ENCODE results near the gene KLHDC8A.
"Not testable (repeated sequence)": the region's sequence is repeated elsewhere in the genome, so short reads cannot be mapped to it uniquely, and the experiment has no call there.

Gene KLHDC8A

DNA sequence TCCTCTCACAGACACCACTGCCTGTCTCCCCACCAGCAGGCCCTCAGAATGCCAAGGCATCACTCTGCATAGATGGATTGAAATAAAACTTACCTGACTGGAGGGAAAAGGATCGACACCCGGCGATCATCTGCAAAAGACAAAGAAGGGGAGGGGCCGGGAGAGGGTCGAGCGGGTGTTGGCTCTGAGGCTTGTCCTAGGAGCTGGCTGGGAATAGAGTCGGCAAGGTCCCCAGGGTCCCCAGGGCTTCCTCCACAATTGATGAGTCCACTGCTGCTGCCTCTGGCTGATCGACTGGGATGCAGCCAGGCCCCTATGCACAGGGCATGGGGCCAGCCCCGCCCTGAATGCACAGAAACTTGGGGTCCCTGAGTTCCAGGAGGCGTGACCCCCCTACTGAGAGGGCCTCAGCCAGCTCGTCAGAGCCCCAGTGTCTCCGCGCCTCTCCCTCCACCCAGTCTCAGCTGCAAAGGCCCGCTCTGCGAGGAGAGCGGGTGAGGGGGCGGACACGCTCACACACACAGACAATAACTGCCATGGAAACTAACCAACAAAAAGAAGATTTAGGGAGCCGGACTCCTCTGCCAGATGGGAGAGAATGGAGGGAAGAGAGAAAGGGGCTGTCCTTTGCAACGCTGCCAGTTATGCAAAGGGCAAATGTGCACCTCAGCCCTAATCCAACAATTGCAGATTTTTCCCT, at the start of gene KLHDC8A:
Gene KLHDC8A, minus strand, starts transcription at position 483 of the 700 bp plus-strand sequence. CDS start 13,318 bp downstream, outside the sequence.
- no peak for DNase-seq

DNA sequence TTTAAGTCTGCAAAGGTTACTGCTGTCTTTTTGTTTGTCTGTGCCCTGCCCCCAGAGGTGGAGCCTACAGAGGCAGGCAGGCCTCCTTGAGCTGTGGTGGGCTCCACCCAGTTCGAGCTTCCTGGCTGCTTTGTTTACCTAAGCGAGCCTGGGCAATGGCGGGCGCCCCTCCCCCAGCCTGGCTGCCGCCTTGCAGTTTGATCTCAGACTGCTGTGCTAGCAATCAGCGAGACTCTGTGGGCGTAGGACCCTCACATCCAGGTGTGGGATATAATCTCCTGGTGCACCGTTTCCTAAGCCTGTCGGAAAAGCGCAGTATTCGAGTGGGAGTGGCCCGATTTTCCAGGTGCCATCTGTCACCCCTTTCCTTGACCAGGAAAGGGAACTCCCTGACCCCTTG, 49.5 kb upstream of the KLHDC8A start:
- not testable (repeated sequence) for DNase-seq

DNA sequence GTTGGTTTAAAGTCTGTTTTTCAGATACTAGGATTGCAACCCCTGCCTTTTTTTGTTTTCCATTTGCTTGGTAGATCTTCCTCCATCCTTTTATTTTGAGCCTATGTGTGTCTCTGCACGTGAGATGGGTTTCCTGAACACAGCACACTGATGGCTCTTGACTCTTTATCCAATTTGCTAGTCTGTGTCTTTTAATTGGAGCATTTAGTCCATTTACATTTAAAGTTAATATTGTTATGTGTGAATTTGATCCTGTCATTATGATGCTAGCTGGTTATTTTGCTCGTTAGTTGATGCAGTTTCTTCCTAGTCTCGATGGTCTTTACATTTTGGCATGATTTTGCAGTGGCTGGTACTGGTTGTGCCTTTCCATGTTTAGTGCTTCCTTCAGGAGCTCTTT, 47.8 kb upstream of the KLHDC8A start:
- not testable (repeated sequence) for DNase-seq

DNA sequence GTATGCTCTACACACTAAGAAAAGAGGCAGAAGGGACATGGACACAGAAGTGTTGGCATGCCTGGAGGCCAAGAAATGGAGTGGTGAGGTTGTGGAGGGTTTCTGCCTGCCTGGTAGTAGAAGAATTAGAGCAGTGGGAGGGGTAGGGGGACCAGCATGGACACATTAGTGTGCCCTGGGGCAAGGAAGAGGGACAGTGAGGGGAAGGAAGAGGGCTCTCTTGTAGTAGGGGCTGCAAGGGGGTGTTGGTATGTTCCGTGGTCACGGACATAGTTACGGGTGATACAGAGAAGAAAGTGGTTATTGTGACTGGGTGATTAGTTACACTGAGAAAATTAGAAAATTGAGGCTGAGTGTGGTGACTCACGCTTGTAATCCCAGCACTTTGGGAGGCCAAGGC, 41.9 kb upstream of the KLHDC8A start:
- no peak for DNase-seq

- DNase-seq, result peak; percentile 50
Measured at GRCh38 chr1:205396967-205397616, 40.4 kb upstream of the KLHDC8A start.

- DNase-seq, result no peak
Measured at GRCh38 chr1:205395616-205396015, 38.9 kb upstream of the KLHDC8A start.

DNA sequence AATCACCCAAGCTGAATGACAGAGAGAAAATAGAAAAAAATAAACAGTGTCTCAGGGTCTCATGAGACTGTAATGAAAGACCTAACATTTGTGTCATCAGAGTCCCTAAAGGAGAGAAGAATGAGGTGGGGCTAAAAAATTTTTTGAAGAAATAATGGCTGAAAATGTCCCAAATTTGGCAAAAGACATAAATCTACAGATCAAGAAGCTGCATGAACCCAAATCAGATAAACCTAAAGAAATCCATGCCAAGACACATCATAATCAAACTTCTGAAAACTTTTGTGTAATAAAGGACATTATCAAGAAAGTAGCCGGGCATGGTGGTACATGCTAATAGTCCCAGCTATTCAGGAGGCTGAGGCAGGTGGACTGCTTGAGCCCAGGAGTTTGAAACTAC, 35.9 kb upstream of the KLHDC8A start:
- DNase-seq, result no peak

- DNase-seq, result no peak
Measured at GRCh38 chr1:205391386-205391785, 34.7 kb upstream of the KLHDC8A start.

- no peak for DNase-seq
Measured at GRCh38 chr1:205387845-205388244, 31.1 kb upstream of the KLHDC8A start.

- DNase-seq, result not testable (repeated sequence)
Measured at GRCh38 chr1:205382990-205383389, 26.3 kb upstream of the KLHDC8A start.

DNA sequence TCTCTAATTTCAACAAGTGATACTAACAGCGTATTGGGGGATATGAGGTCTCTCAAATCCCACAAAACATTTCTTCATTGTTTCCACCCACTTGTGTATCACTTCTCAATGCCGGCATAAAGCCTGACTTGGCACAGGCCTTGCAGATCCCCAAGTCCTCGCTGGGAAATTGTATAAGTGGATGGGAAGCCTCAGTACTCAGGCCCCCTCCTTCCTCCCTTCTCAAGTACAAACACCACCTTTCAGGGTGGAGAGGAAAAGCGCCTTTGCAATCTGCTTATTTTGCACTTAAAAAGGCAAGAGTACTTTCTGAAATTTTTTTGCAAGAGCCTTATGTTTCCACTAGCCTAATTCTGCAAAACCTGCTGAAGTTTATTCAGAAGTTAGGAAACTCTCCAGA, 25.8 kb upstream of the KLHDC8A start:
- no peak for DNase-seq

DNA sequence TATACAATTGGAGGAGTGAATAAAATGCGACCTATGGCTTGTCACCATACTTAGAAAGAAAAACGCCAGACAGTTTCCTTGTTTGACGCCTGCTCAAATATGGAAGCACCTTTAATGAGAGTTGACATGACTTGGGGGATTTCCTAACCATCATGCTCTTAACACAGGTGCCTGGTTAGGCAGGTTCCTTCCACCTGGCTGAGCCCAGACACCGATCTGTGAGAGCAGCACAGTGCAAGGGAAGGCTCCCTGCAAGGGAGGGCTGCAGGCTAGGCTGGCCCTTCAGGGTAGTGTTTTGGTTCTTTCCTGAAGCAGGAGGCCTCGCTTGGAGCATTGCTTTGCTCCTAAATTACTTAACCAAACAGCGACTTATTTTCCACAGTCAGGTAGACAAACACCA, 24.6 kb upstream of the KLHDC8A start:
- no peak for DNase-seq

GRCh38 chr1:205380882-205381281, 24.2 kb upstream of the KLHDC8A start:
- DNase-seq, result no peak

DNA sequence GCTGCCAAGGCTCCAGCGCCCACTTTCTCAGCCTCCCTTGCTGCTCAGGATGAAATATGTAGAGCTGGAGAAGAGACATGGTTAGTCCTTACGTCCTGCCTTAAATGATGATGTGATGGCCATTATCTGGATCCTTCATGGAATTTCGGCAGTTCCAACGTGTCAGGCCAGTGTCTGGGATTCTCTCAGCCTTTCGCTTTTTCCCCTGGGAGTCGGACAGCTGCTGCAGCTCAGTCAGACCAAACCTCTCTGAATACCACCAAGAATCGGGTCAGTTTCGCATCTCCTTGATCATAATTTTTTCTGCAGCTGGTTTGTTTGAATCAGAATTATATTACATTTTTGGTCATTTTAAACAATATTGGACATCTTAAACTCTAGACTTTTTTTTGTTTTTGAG, 22.3 kb upstream of the KLHDC8A start:
- no peak for DNase-seq

GRCh38 chr1:205377355-205377754, 20.6 kb upstream of the KLHDC8A start:
- DNase-seq, result no peak

- DNase-seq, result no peak
Measured at GRCh38 chr1:205376739-205377138, 20.0 kb upstream of the KLHDC8A start.

GRCh38 chr1:205375835-205376545, 19.3 kb upstream of the KLHDC8A start:
- DNase-seq, result peak; percentile 62

GRCh38 chr1:205374210-205375078, 17.7 kb upstream of the KLHDC8A start:
- DNase-seq, result no peak

DNA sequence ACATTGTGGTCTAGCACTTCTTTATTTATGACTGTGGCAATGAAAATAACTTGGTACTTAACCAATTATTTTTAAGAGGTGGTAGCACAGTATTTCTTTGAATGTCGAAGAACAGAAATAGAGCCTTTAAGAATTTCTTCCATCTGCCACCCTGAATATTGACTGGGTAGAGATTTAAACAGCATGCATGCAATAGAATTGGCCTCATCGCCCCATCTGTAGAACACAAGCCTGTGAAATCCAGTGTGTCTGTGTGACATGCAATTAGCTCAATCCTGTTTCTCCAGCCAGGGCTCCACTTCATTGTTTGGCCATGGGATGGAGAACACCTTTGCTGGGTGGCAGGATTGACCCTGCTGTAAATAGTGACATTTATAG, 17.1 kb upstream of the KLHDC8A start:
- DNase-seq, result no peak

DNA sequence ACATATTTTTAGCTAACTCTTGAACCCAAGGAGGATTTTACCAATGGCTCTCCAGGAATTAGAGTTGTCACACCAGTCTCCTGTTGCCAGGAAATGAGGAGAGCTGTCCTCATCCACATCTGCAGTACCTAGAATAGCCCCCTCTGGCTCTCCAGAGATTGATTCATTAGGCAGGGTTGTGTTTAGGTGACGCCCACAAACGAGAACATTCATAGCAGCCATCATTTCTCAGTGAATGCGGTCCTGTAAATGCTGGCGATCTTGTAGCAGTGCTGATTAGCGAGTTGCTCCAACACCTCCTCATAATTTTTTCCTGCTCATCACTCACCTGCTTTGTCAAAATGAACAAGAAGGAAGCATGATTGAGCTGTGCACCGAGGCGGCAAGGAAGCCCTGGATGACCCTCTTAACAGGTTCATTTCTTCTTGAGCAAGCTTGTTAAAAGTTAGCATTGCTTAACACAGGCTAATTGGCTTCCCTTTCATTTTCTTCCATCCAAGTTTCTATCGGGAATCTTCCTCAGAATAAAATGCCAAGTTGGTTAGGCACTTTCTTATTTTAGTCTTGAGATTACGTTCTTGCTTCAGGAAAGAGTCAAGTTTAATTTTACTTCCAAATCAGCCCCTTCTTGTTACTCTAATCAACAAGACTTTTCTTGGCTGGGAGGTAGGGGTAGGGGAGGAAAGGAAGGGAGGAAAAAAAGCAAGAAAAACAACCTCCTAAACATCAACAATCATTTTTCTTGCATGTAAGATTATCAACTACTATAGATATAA, 16.5 kb upstream of the KLHDC8A start:
- no peak for DNase-seq

DNA sequence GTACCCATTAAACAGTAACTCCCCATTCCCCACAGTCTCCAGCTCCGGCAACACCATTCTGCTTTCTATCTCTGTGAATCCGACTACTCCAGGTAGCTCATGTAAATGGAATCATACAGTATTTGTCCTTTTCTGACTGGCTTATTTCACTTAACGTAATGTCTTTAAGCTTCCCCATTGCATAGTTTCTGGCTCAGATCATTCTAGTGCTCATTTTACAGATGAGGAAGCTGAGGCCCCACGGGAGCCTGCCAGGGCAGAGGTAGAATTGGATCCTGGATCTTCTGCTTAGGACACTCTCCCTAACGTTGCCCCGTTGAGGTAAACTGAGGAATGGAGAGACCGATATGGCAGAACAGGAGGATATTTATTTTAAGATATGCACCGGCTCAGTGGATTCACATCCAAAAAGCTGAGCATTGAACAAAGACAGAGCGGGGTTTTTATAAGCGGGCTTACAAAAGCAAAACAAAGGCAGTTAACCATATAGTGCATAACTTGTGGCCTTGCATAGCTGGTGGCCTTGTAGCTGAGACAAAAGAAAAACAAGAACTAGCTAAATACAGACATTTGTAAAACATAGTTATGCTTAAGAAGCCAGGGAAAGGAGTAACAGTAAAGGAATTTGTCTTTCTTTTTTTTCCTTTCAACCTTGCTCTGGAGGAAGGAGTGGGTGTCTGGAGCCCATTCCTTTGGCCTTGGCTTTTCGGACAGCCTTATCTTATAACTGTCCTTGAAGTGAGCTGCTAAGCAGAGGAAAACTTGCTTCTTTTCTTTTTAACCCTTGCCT, 15.3 kb upstream of the KLHDC8A start:
- no peak for DNase-seq

Measured in NCI-H510A (cell line).